Measurements from ENCODE around the gene LRRK1.

LRRK1 gene, protein sequence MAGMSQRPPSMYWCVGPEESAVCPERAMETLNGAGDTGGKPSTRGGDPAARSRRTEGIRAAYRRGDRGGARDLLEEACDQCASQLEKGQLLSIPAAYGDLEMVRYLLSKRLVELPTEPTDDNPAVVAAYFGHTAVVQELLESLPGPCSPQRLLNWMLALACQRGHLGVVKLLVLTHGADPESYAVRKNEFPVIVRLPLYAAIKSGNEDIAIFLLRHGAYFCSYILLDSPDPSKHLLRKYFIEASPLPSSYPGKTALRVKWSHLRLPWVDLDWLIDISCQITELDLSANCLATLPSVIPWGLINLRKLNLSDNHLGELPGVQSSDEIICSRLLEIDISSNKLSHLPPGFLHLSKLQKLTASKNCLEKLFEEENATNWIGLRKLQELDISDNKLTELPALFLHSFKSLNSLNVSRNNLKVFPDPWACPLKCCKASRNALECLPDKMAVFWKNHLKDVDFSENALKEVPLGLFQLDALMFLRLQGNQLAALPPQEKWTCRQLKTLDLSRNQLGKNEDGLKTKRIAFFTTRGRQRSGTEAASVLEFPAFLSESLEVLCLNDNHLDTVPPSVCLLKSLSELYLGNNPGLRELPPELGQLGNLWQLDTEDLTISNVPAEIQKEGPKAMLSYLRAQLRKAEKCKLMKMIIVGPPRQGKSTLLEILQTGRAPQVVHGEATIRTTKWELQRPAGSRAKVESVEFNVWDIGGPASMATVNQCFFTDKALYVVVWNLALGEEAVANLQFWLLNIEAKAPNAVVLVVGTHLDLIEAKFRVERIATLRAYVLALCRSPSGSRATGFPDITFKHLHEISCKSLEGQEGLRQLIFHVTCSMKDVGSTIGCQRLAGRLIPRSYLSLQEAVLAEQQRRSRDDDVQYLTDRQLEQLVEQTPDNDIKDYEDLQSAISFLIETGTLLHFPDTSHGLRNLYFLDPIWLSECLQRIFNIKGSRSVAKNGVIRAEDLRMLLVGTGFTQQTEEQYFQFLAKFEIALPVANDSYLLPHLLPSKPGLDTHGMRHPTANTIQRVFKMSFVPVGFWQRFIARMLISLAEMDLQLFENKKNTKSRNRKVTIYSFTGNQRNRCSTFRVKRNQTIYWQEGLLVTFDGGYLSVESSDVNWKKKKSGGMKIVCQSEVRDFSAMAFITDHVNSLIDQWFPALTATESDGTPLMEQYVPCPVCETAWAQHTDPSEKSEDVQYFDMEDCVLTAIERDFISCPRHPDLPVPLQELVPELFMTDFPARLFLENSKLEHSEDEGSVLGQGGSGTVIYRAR (N-terminal part only)

GRCh38 chr15:100918690-100919480 lies at the start of gene LRRK1:
Gene LRRK1, plus strand, starts transcription at chr15:100919357. Its CDS starts 5,276 bp downstream, at chr15:100924633.
- DNase-seq: peak; percentile 22

GRCh38 chr15:100873029-100873677 lies 46.0 kb upstream of the LRRK1 start:
- DNase-seq: peak; percentile 55

GRCh38 chr15:100875495-100875894 lies 43.7 kb upstream of the LRRK1 start:
- DNase-seq: no peak

- no peak for DNase-seq
Observed at GRCh38 chr15:100875976-100876375, 43.2 kb upstream of the LRRK1 start.

DNA sequence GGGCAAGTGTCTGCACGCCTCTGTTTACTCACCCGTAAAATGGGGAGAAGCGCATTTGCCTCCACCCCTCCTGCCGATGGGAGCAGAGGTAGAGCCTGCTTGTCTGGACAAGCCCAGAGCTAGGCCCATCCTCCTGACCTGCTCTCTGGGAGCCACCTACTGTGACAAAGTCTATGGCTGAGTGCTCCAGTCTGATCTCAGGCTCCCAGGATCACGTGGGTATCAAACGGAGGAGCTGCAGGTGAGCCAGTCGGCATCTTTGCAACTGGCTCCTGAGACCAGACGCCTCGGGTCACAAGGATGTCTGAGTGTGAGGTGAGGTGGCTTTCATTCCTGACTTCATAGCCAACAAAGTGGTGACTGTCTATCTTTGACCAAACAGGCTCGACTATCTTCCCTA lies 41.6 kb upstream of the LRRK1 start:
- no peak for DNase-seq

DNA sequence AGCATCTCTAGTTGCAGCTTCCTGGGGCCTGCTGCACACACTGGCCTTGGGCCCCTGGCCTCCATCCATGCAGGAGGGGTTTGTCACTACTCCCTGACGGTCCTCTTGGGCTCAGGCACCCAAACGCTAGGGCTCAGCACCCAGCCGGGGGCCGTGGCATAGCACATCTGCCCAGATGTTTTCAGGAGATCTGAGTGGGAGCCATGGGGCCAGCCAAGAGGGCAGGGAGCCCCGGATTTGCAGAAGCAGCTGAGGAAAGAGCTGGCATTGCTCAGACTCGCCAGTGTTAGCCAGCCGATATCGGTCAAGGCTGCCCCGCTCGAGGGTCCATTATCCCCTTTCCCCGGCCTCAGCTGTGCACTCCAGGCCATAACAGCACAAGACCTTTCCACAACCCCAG lies 41.0 kb upstream of the LRRK1 start:
- DNase-seq: no peak

DNA sequence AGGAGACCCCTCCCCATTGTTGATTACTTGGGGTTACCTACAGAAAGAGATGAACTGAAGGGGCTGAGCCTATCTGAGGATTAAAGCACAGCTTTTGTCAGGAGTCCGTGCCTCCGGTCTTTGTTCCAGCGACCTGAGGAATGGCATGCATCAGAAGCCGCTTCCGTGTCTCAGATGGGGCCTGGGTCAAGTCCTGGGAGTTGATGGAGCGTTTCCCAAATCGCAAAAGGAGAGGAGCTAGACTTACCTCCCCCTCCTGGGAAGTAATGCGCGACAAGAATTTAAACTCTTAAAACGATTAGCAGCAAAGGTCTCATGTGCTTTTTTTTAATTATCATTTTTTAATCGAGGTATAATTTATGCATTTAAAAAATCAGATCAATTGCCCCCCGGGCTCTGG lies 40.5 kb upstream of the LRRK1 start:
- DNase-seq: no peak

DNA sequence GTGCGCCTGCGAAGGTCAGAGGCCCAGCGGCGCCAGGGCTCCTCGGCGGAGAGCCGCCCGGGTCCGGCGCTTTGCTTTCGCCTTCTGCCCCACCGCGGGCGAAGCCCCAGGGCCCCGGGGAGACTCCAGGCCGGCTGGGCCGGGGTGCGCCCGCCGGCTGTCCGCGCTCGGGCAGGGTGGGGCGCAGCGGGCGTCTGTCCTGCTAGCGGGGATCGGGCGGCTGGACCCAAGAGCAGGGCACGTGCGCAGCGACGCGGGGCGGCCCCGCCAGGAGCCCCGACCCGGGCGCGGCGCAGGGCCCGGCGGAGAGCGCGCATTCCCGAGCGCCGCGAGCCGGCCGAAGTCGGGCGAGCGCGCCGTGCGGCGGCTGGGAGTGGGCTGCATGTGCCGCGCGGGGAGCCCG lies 40.1 kb upstream of the LRRK1 start:
- no peak for DNase-seq

GRCh38 chr15:100879464-100880138 lies 39.6 kb upstream of the LRRK1 start, which contains the start of gene ALDH1A3:
Gene ALDH1A3, plus strand, starts transcription at chr15:100879831. Its CDS starts 77 bp downstream, at chr15:100879908.
- peak; percentile 24 for DNase-seq

- DNase-seq: peak; percentile 13
Observed at GRCh38 chr15:100880139-100880896, 38.8 kb upstream of the LRRK1 start.

GRCh38 chr15:100880897-100881242 lies 38.3 kb upstream of the LRRK1 start:
- no peak for DNase-seq

GRCh38 chr15:100881573-100882336 lies 37.4 kb upstream of the LRRK1 start:
- no peak for DNase-seq

GRCh38 chr15:100885116-100885515 lies 34.0 kb upstream of the LRRK1 start:
- no peak for DNase-seq

DNA sequence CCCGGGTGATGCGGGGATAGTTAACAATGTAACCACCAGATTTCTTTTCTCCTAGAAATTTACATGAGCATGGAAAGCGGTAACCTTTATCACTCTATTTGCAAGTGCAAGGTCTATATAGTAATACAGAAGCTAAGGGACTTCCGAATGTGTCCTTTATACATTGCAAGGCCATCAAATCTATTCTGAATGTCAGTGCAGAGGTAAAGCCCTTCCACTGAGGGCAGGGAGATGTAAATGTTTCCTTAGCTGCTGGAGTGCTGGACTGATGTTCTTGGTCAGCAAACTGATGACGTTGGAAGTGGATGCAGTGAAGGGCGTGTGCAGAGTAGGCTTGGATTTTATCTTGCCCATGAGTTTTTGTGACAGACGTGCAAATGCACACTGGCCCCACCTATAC lies 33.3 kb upstream of the LRRK1 start:
- DNase-seq: no peak

- DNase-seq: no peak
Observed at GRCh38 chr15:100887211-100887913, 31.8 kb upstream of the LRRK1 start.

DNA sequence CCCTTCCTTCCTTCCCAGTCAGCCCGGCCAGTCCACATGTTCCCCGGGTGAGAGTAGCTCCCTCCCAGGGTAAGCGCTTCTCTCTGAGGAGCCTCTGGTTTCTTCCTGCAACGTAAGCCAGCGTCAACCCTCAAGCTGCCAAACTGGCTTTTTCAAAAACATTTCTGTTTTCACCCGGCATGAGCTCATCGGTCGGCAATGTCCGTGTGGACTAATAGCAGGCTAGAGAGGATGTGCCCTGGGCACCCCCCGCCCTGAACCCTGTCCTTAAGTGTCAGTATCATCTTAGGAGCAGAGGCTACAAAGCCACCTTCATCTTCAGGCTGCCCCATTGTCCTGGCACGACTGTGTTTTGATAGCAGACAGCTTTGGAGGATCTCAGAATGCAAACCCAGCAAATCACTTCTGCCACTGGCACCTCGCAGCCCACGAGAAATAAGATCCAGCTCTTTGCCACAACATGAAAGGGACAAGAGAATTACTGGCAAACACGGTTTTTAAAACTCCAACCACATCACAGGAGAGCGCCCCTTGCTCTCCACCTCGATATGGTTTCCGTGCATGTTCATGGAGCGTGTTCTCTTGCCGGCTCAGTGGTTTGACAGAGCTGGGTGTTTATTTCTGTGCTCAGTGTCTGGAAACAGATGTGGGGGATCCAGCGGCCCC lies 29.6 kb upstream of the LRRK1 start:
- no peak for DNase-seq

- DNase-seq: no peak
Observed at GRCh38 chr15:100890051-100890720, 29.0 kb upstream of the LRRK1 start.

DNA sequence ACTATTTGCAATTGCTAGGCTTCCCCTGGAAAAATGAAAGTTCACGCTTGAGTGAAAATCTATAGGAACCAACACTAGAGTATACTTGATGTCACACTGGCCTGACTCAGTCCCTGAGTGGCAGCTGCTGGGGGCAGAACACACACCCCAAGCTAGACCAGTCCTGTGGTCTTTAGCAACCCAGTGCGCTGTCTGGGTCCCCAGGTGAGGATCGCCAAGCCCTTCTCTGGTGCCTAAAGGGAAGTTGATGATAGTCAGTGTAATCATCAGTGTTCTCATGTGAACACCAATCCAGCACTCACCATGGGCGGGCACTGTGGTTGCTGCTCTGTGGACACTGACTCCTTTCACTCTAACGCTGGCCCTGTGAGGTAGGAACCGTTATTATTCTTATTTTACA lies 28.3 kb upstream of the LRRK1 start:
- no peak for DNase-seq

Measured in activated CD4-positive, alpha-beta T cell treated with anti-CD3 and anti-CD28 coated beads for 48 hours (primary cell).